B cell (primary cell): ENCODE results near the gene TMEM86A. TPM values are rescaled to one million over a fixed set of nuclear protein-coding genes. Genes with fewer than 3 reads are reported as not detected.

Source experiments
- ATAC-seq: fragments of 200-7000 bp; cut with Tn5 transposase; one replicate; pipeline ENCODE4 v1.10.0; 2021; ENCODE audit warnings: low read depth, mild to moderate bottlenecking, moderate number of reproducible peaks, moderate library complexity
- CTCF ChIA-PET: fragments of 350-600 bp; sonication (Branson Sonifier 250); formaldehyde crosslinking; loops from one replicate; lab custom pipeline; 2021; ENCODE audit warnings: antibody characterized with exemption, inconsistent platforms; lab: Charles Lee
- POLR2A ChIA-PET: fragments of 350-600 bp; sonication (Branson Sonifier 250); formaldehyde crosslinking; loops from one replicate; lab custom pipeline; 2021; ENCODE audit warnings: antibody characterized with exemption; lab: Charles Lee
- DNase-seq: peaks from one replicate; pipeline ENCODE4 v3.0.0; 2013
- H2AFZ ChIP-seq: 2 replicates; pipeline ENCODE4 v1.6.1; 2012; ENCODE audit warnings: mild to moderate bottlenecking, low read depth, low read length; ENCODE audit not compliant: insufficient read depth, poor library complexity, severe bottlenecking
- H3K27ac ChIP-seq, 2 donors: 1 replicate in 1 of 2; 2 replicates in 1 of 2; pipeline ENCODE4 v1.5.1; 2012 to 2013; ENCODE audit warnings: low read length in 2 of 2, mild to moderate bottlenecking in 2 of 2, moderate library complexity in 1 of 2
- H3K27me3 ChIP-seq, 4 experiments: fragments of 200-600 bp in 1 of 4; sonication (generic) in 1 of 4; replicated peaks in 1 of 4; 1 replicate in 2 of 4; 2 replicates in 2 of 4; pipeline versions ENCODE4 v1.6.1 to v1.7.0; 2013 to 2016; ENCODE audit warnings: low read length in 3 of 4, mild to moderate bottlenecking in 2 of 4, mixed read lengths in 1 of 4, moderate library complexity in 1 of 4; ENCODE audit not compliant: insufficient read depth in 4 of 4, control insufficient read depth in 3 of 4; ENCODE audit errors: control extremely low read depth in 1 of 4
- H3K36me3 ChIP-seq, 2 experiments: replicated peaks in 1 of 2; 1 replicate in 1 of 2; 2 replicates in 1 of 2; pipeline versions ENCODE4 v1.6.1 to v1.7.1; 2013; ENCODE audit warnings: low read length in 1 of 2; ENCODE audit not compliant: insufficient read depth in 2 of 2, control insufficient read depth in 1 of 2; ENCODE audit errors: control extremely low read depth in 1 of 2, extremely low read depth in 1 of 2
- H3K4me1 ChIP-seq, 2 donors: fragments of 200-600 bp in 1 of 2; sonication (generic) in 1 of 2; 1 replicate in 1 of 2; 2 replicates in 1 of 2; pipeline versions ENCODE4 v1.5.1 to v1.6.1; 2013 to 2017; ENCODE audit warnings: low read length in 2 of 2; ENCODE audit not compliant: control insufficient read depth in 2 of 2, insufficient read depth in 2 of 2
- H3K4me2 ChIP-seq: replicated peaks from 2 replicates; pipeline ENCODE3; 2012; ENCODE audit warnings: mild to moderate bottlenecking, low read depth, low read length; ENCODE audit not compliant: poor library complexity, severe bottlenecking
- H3K4me3 ChIP-seq, 5 experiments: fragments of 200-600 bp in 1 of 5; sonication (generic) in 1 of 5; 1 replicate in 3 of 5; 2 replicates in 2 of 5; pipeline versions ENCODE4 v1.5.1 to v1.7.0; 2011 to 2016; ENCODE audit warnings: low read length in 4 of 5, mild to moderate bottlenecking in 4 of 5, low read depth in 2 of 5, control low read depth in 1 of 5, moderate library complexity in 1 of 5; ENCODE audit not compliant: insufficient read depth in 1 of 5; ENCODE audit errors: control extremely low read depth in 1 of 5, extremely low read depth in 1 of 5
- H3K79me2 ChIP-seq: fragments of 200-600 bp; sonication (generic); one replicate; pipeline ENCODE4 v1.6.0; 2016; ENCODE audit warnings: low read length; ENCODE audit not compliant: control insufficient read depth, insufficient read depth
- H3K9ac ChIP-seq: fragments of 200-600 bp; sonication (generic); 2 replicates; pipeline ENCODE4 v1.6.1; 2017; ENCODE audit warnings: mild to moderate bottlenecking, low read length, moderate library complexity
- H3K9me3 ChIP-seq, 3 donors: one replicate each; pipeline versions ENCODE4 v1.6.1 to v1.7.1; 2013; ENCODE audit warnings: low read length in 2 of 3; ENCODE audit not compliant: control insufficient read depth in 2 of 3, insufficient read depth in 1 of 3; ENCODE audit errors: control extremely low read depth in 1 of 3
- H4K20me1 ChIP-seq: 2 replicates; pipeline ENCODE4 v1.6.0; 2012; ENCODE audit warnings: mild to moderate bottlenecking, low read length; ENCODE audit not compliant: insufficient read depth, control insufficient read depth, poor library complexity, severe bottlenecking
- H3K27ac Mint-ChIP-seq: one replicate; pipeline ENCODE4 v1.8.0; 2021; ENCODE audit warnings: mixed read lengths
- H3K27me3 Mint-ChIP-seq: one replicate; pipeline ENCODE4 v1.8.0; 2021; ENCODE audit warnings: mixed read lengths
- H3K4me1 Mint-ChIP-seq: one replicate; pipeline ENCODE4 v1.8.0; 2021; ENCODE audit warnings: mixed read lengths
- H3K4me3 Mint-ChIP-seq: one replicate; pipeline ENCODE4 v1.8.0; 2021; ENCODE audit warnings: mixed read lengths
- H3K9me3 Mint-ChIP-seq: one replicate; pipeline ENCODE4 v1.8.0; 2022; ENCODE audit warnings: mixed read lengths; ENCODE audit not compliant: insufficient read depth
- CTCF ChIP-seq: fragments of 200-600 bp; IDR thresholded peaks from one replicate; pipeline ENCODE4 v1.8.0; 2022; ENCODE audit warnings: antibody characterized with exemption, mild to moderate bottlenecking
- EZH2 ChIP-seq: IDR thresholded peaks from 2 replicates; pipeline ENCODE4 v1.6.1; 2012; ENCODE audit warnings: borderline replicate concordance, low read depth, mild to moderate bottlenecking, moderate library complexity, low read length; ENCODE audit not compliant: insufficient read depth, poor library complexity, severe bottlenecking
- whole genome bisulfite sequencing: methylation state at CpG from one replicate; pipeline ENCODE4 v1.1.5; 2013; ENCODE audit warnings: missing lambda C conversion rate; ENCODE audit not compliant: insufficient coverage; 5-methylcytosine and 5-hydroxymethylcytosine counted together
- intact Hi-C: fragments of 100-400 bp; cut with micrococcal nuclease; formaldehyde crosslinking; loops from one replicate; pipeline ENCODE4 v1.10.0; 2022
- polyA plus RNA-seq: library from polyadenylated mRNA; depleted of rRNA; stranded (reverse); fragments of >200 nt; gene quantifications from 2 replicates; pipeline ENCODE4 v1.2.3, GENCODE V29; 2012
- total RNA-seq, 2 donors: library from RNA; stranded (reverse); fragments of 120-200 nt in 1 of 2; gene quantifications; 1 replicate in 1 of 2; 2 replicates in 1 of 2; pipeline versions ENCODE4 v1.2.3 to v1.2.4, GENCODE V29; 2013 to 2022

The TMEM86A gene
- total and polyA plus RNA-seq, 2 donors (not counting 1 experiment from before 2014, with no cell fraction given), result 0.40 to 1.1 TPM

GRCh38 chr11:18650859-18651557 is 47.6 kb upstream of the TMEM86A start:
- CTCF ChIA-PET, result interaction anchor here (1.4 kb wide), 1 partner anchor 111 kb away, joined by 5 read pairs; no protein-coding TSS in a partner anchor
- no peak for ATAC-seq
- Histone ChIP-seq H4K20me1 (no peaks in the 10 kb centered on the region), H3K36me3 (no peaks in the 10 kb centered on the region), H3K27me3 (no peaks in the 10 kb centered on the region), H3K9ac (no peak overlapping the region), H3K79me2 (no peaks in the 10 kb centered on the region), H2AFZ (no peak overlapping the region), H3K27ac (no peak overlapping the region), H3K4me1 (no peaks in the 10 kb centered on the region), H3K4me3 (no peak overlapping the region), H3K9me3 (no peaks in the 10 kb centered on the region), H3K4me2 (no peak overlapping the region)
- H3K27ac Mint-ChIP-seq, result no peak overlapping the region
- WGBS, result 68% methylated on average over 13 of the region's 19 CpGs
- peak; percentile 32 for DNase-seq
- intact Hi-C loops, result no loop called here
- peak overlapping the region; percentile 14 for H3K4me3 Mint-ChIP-seq
- POLR2A ChIA-PET, result no interaction called here
- no peaks in the 10 kb centered on the region for H3K27me3 Mint-ChIP-seq
- no peak for TF ChIP-seq EZH2
- TF ChIP-seq CTCF, result peak; percentile 32
- H3K4me1 Mint-ChIP-seq, result no peaks in the 10 kb centered on the region
- H3K9me3 Mint-ChIP-seq, result no peaks in the 10 kb centered on the region

- Mint-ChIP-seq H3K27ac (no peak overlapping the region), H3K4me3 (no peak overlapping the region)
- ATAC-seq, result no peak
Observed at GRCh38 chr11:18657673-18658072, 40.9 kb upstream of the TMEM86A start.

More at GRCh38 chr11:18657673-18658072, 40.9 kb upstream of the TMEM86A start:
- Mint-ChIP-seq H3K27me3 (peaks cover 19% of the 10 kb centered on the region), H3K4me1 (no peaks in the 10 kb centered on the region), H3K9me3 (no peaks in the 10 kb centered on the region)
- no peaks in the 10 kb centered on the region for H3K36me3 ChIP-seq
- no peak overlapping the region for H3K27ac ChIP-seq
- DNase-seq, result no peak
- H3K4me3 ChIP-seq, result no peak overlapping the region
- peaks cover 0 to 13% (median 4%) of the 10 kb centered on the region in 4 experiments for H3K27me3 ChIP-seq
- 100% methylated on average over 1 of the region's 5 CpGs for WGBS
- H2AFZ ChIP-seq, result no peak overlapping the region
- no peak for TF ChIP-seq CTCF
- no peak for TF ChIP-seq EZH2
- no peaks in the 10 kb centered on the region for H3K4me1 ChIP-seq
- POLR2A ChIA-PET, result no interaction called here
- intact Hi-C loops, result no loop called here
- peaks cover 0 to 7% (median 1%) of the 10 kb centered on the region in 3 donors for H3K9me3 ChIP-seq
- no peak overlapping the region for H3K9ac ChIP-seq
- H3K4me2 ChIP-seq, result no peak overlapping the region
- no peaks in the 10 kb centered on the region for H3K79me2 ChIP-seq
- H4K20me1 ChIP-seq, result no peaks in the 10 kb centered on the region
- CTCF ChIA-PET, result no interaction called here
